ENCODE measurements around the gene ARHGAP5.

DNA sequence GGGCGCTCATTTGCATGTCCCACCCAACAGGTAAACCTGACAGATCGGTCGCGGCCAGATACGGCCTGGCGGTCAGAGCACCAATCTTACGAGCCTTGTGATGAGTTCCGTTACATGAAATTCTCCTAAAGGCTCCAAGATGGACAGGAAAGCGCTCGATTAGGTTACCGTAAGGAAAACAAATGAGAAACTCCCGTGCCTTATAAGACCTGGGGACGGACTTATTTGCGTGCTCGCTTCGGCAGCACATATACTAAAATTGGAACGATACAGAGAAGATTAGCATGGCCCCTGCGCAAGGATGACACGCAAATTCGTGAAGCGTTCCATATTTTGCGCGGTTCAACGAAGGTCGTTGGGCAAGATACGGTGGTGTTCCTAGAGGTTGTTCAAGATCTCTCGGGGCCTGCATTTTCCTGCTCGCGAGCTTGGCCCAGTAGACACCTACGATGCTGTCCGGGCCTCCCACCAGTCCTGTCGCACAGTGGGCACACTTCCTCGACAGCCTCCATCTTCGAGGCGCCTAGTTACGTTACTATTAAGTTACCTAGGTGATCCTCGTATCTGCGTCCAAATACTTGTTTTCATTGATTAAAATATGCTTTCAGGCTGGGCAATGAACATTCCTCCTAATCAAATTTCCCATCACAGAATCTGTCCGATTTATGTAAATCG is 124.8 kb downstream of the ARHGAP5 start, which contains the start of gene RNU6-7:
- TF ChIP-seq ZNF565 (CRISPR knock-in tag; conservative IDR thresholded peaks at IDR 0.05; ENCODE audit: low read depth) = no peak
- TF ChIP-seq PATZ1 (CRISPR knock-in tag; IDR thresholded peaks at IDR 0.05; ENCODE audit: borderline replicate concordance) = no peak
- no peak for TF ChIP-seq ZFP30 (CRISPR knock-in tag; IDR thresholded peaks at IDR 0.05)
- no peak for TF ChIP-seq CREB5 (CRISPR knock-in tag; IDR thresholded peaks at IDR 0.05; ENCODE audit: low read depth)
- TF ChIP-seq BACH2 (CRISPR knock-in tag; IDR thresholded peaks at IDR 0.05; ENCODE audit: borderline replicate concordance) = no peak
- TF ChIP-seq ISL1 (CRISPR knock-in tag; IDR thresholded peaks at IDR 0.05) = no peak
- TF ChIP-seq TSHZ2 (CRISPR knock-in tag; IDR thresholded peaks at IDR 0.05) = no peak
- no peak for TF ChIP-seq ZFP3 (CRISPR knock-in tag; IDR thresholded peaks at IDR 0.05)
- no peak for TF ChIP-seq CSDC2 (CRISPR knock-in tag; IDR thresholded peaks at IDR 0.05)
- no peak for TF ChIP-seq PPARA (CRISPR knock-in tag; IDR thresholded peaks at IDR 0.05; ENCODE audit: borderline replicate concordance)
- no peak for TF ChIP-seq POU6F1 (CRISPR knock-in tag; IDR thresholded peaks at IDR 0.05; ENCODE audit: borderline replicate concordance, low read depth)

Data from SK-N-SH treated with all-trans-retinoic acid at 6 μM for 48 hours (cell line).